T-helper 2 cell (primary cell): ENCODE data around the gene CDC7.
"Not testable (repeated sequence)": the region's sequence is repeated elsewhere in the genome, so short reads cannot be mapped to it uniquely, and the experiment has no call there.

Experiments used
- DNase-seq, 5 experiments: peaks; one replicate each; pipeline versions ENCODE4 v3.0.0 to v3.0.0-alpha.2; 2012 to 2022
- total RNA-seq, 2 donors: gene quantifications; one replicate each; lab custom pipeline; 2026; lab: John Stamatoyannopoulos, UW

Gene CDC7
- 11.2 to 14.7 reads per million in 2 donors for total RNA-seq

- peak; percentile 60 to 90 (median 79) for DNase-seq
Measured at GRCh38 chr1:91500756-91501522, at the start of gene CDC7. Gene CDC7 (plus strand): TSS chr1:91500851. CDS start chr1:91501717, 866 bp downstream.

GRCh38 chr1:91454136-91454535 lies 46.5 kb upstream of the CDC7 start:
- no peak for DNase-seq

GRCh38 chr1:91455334-91455733 lies 45.3 kb upstream of the CDC7 start:
- DNase-seq: no peak

- no peak for DNase-seq
Measured at GRCh38 chr1:91455896-91456295, 44.8 kb upstream of the CDC7 start.

- DNase-seq: not testable (repeated sequence)
Measured at GRCh38 chr1:91465350-91465749, 35.3 kb upstream of the CDC7 start.

GRCh38 chr1:91476533-91477217 lies 24.0 kb upstream of the CDC7 start:
- no peak for DNase-seq

GRCh38 chr1:91487469-91487868 lies 13.2 kb upstream of the CDC7 start:
- DNase-seq: no peak

GRCh38 chr1:91490501-91490900 lies 10.2 kb upstream of the CDC7 start:
- DNase-seq: no peak

GRCh38 chr1:91498035-91498434 lies 2.6 kb upstream of the CDC7 start:
- no peak for DNase-seq

- DNase-seq: no peak
Measured at GRCh38 chr1:91498498-91499245, 2.0 kb upstream of the CDC7 start.

- DNase-seq: no peak
Measured at GRCh38 chr1:91499346-91499745, 1.3 kb upstream of the CDC7 start.

- DNase-seq: peak in 1 of 5 experiments; percentile 27
Measured at GRCh38 chr1:91499904-91500755, 521 bp upstream of the CDC7 start.

GRCh38 chr1:91501523-91501851 lies 836 bp downstream of the CDC7 start:
- peak in 1 of 5 experiments; percentile 68 for DNase-seq

GRCh38 chr1:91501971-91502671 lies 1.5 kb downstream of the CDC7 start:
- DNase-seq: no peak

GRCh38 chr1:91502672-91503184 lies 2.1 kb downstream of the CDC7 start:
- peak in 1 of 5 experiments; percentile 74 for DNase-seq

GRCh38 chr1:91503332-91503900 lies 2.8 kb downstream of the CDC7 start:
- no peak for DNase-seq

- DNase-seq: no peak
Measured at GRCh38 chr1:91503975-91504530, 3.4 kb downstream of the CDC7 start.

GRCh38 chr1:91505086-91505485 lies 4.4 kb downstream of the CDC7 start:
- no peak for DNase-seq

GRCh38 chr1:91506071-91506470 lies 5.4 kb downstream of the CDC7 start:
- DNase-seq: no peak

GRCh38 chr1:91507328-91507727 lies 6.7 kb downstream of the CDC7 start:
- DNase-seq: no peak

GRCh38 chr1:91510754-91511153 lies 10.1 kb downstream of the CDC7 start:
- no peak for DNase-seq
